GM19397 (cell line): ENCODE data around the gene HNRNPA3.
A peak's percentile ranks its signal among the peaks of the same experiment; 100 is the strongest.
"Not testable (repeated sequence)": the region's sequence is repeated elsewhere in the genome, so short reads cannot be mapped to it uniquely, and the experiment has no call there.

Experiments used
- ATAC-seq: cut with Tn5 transposase; IDR thresholded peaks from one replicate; pipeline ENCODE4 v1.9.1; 2021; ENCODE audit warnings: mild to moderate bottlenecking, moderate library complexity; ENCODE audit not compliant: unreplicated experiment

The HNRNPA3 gene

GRCh38 chr2:177188482-177189469 lies 23.8 kb upstream of the HNRNPA3 start:
- ATAC-seq: no peak

GRCh38 chr2:177190941-177191340 lies 21.7 kb upstream of the HNRNPA3 start:
- ATAC-seq: no peak

GRCh38 chr2:177192788-177193187 lies 19.8 kb upstream of the HNRNPA3 start:
- ATAC-seq: no peak

- no peak for ATAC-seq
Measured at GRCh38 chr2:177193240-177193639, 19.4 kb upstream of the HNRNPA3 start.

- ATAC-seq: no peak
Measured at GRCh38 chr2:177195194-177195593, 17.4 kb upstream of the HNRNPA3 start.

GRCh38 chr2:177200419-177200818 lies 12.2 kb upstream of the HNRNPA3 start:
- not testable (repeated sequence) for ATAC-seq

GRCh38 chr2:177201919-177202346 lies 10.7 kb upstream of the HNRNPA3 start:
- no peak for ATAC-seq

GRCh38 chr2:177204417-177204816 lies 8.2 kb upstream of the HNRNPA3 start:
- ATAC-seq: no peak

- ATAC-seq: peak; percentile 46
Measured at GRCh38 chr2:177207101-177207500, 5.5 kb upstream of the HNRNPA3 start.

GRCh38 chr2:177211169-177211568 lies 1.4 kb upstream of the HNRNPA3 start:
- ATAC-seq: no peak

- no peak for ATAC-seq
Measured at GRCh38 chr2:177211576-177212105, 953 bp upstream of the HNRNPA3 start.

- ATAC-seq: peak; percentile 55
Measured at GRCh38 chr2:177212891-177213856, 580 bp downstream of the HNRNPA3 start.

- no peak for ATAC-seq
Measured at GRCh38 chr2:177217247-177217843, 4.8 kb downstream of the HNRNPA3 start.

- not testable (repeated sequence) for ATAC-seq
Measured at GRCh38 chr2:177219787-177220186, 7.2 kb downstream of the HNRNPA3 start.

- no peak for ATAC-seq
Measured at GRCh38 chr2:177221534-177221933, 8.9 kb downstream of the HNRNPA3 start.

- ATAC-seq: no peak
Measured at GRCh38 chr2:177221970-177222369, 9.4 kb downstream of the HNRNPA3 start.

- not testable (repeated sequence) for ATAC-seq
Measured at GRCh38 chr2:177223436-177223835, 10.8 kb downstream of the HNRNPA3 start.

- ATAC-seq: no peak
Measured at GRCh38 chr2:177225965-177226360, 13.4 kb downstream of the HNRNPA3 start.

- ATAC-seq: no peak
Measured at GRCh38 chr2:177229442-177230242, 17.0 kb downstream of the HNRNPA3 start.

GRCh38 chr2:177231270-177231669 lies 18.7 kb downstream of the HNRNPA3 start:
- ATAC-seq: no peak
